SK-N-SH (cell line): Measurements from ENCODE around the gene GPR183. TPM values are rescaled to one million over a fixed set of nuclear protein-coding genes. Genes with fewer than 3 reads are reported as not detected.
A peak's percentile ranks its signal among the peaks of the same experiment; 100 is the strongest.

Experiments
- CTCF ChIA-PET: fragments of 300-600, 350-600 bp; formaldehyde crosslinking; extraction: SDS; loops from one replicate; lab custom pipeline; 2021; lab: Yijun Ruan, JAX
- POLR2A ChIA-PET: fragments of 350-600 bp; sonication (Branson Sonifier 250); formaldehyde crosslinking; extraction: SDS; loops from one replicate; lab custom pipeline; 2020; ENCODE audit warnings: antibody characterized with exemption, inconsistent platforms; lab: Yijun Ruan, JAX
- DNase-seq: peaks from one replicate; pipeline ENCODE4 v3.0.0; 2012
- H2AFZ ChIP-seq: fragments of 200-600 bp; sonication (generic); 2 replicates; pipeline ENCODE4 v1.8.1; 2016; ENCODE audit warnings: antibody characterized with exemption, mild to moderate bottlenecking, low read depth
- H3F3A ChIP-seq: fragments of 200-600 bp; sonication (generic); replicated peaks from 2 replicates; pipeline ENCODE3; 2016; ENCODE audit warnings: antibody characterized with exemption, mild to moderate bottlenecking; ENCODE audit not compliant: insufficient read depth
- H3K27ac ChIP-seq, 2 experiments: fragments of 200-500 bp in 1 of 2; fragments of 200-600 bp in 1 of 2; sonication (Bioruptor generic) in 1 of 2; sonication (generic), shearing (Covaris generic) in 1 of 2; 2 replicates each; pipeline versions ENCODE4 v1.5.1 to v1.6.1; 2014 to 2016; ENCODE audit warnings: low read depth in 2 of 2, inconsistent platforms in 1 of 2, low read length in 1 of 2, mild to moderate bottlenecking in 1 of 2, mixed read lengths in 1 of 2
- H3K27me3 ChIP-seq: fragments of 200-600 bp; sonication (generic), shearing (Covaris generic); 2 replicates; pipeline ENCODE4 v1.6.1; 2016; ENCODE audit warnings: mixed run types; ENCODE audit not compliant: insufficient read depth
- H3K36me3 ChIP-seq, 2 experiments: fragments of 200-500 bp in 1 of 2; fragments of 200-600 bp in 1 of 2; sonication (Bioruptor generic) in 1 of 2; sonication (generic) in 1 of 2; replicated peaks in 1 of 2; 2 replicates each; pipeline versions ENCODE3 to v1.5.1; 2014 to 2016; ENCODE audit warnings: low read length in 1 of 2, mild to moderate bottlenecking in 1 of 2; ENCODE audit not compliant: insufficient read depth in 2 of 2, control insufficient read depth in 1 of 2
- H3K4me1 ChIP-seq, 2 experiments: fragments of 200-500 bp in 1 of 2; fragments of 200-600 bp in 1 of 2; sonication (Bioruptor generic) in 1 of 2; sonication (generic), shearing (Covaris generic) in 1 of 2; 2 replicates each; pipeline versions ENCODE4 v1.5.1 to v1.6.1; 2014 to 2016; ENCODE audit warnings: low read depth in 1 of 2, low read length in 1 of 2, mixed run types in 1 of 2; ENCODE audit not compliant: insufficient read depth in 2 of 2, control insufficient read depth in 1 of 2
- H3K4me2 ChIP-seq: fragments of 200-600 bp; sonication (generic), shearing (Covaris generic); 2 replicates; pipeline ENCODE4 v1.6.1; 2017; ENCODE audit warnings: mixed run types
- H3K4me3 ChIP-seq, 2 experiments: fragments of 200-500 bp in 1 of 2; fragments of 200-600 bp in 1 of 2; sonication (Bioruptor generic) in 1 of 2; sonication (generic), shearing (Covaris generic) in 1 of 2; 2 replicates each; pipeline versions ENCODE4 v1.5.1 to v1.8.1; 2014 to 2016; ENCODE audit warnings: low read depth in 2 of 2, inconsistent platforms in 1 of 2, low read length in 1 of 2, mild to moderate bottlenecking in 1 of 2, mixed read lengths in 1 of 2, moderate library complexity in 1 of 2
- H3K79me2 ChIP-seq: fragments of 200-600 bp; sonication (generic); 2 replicates; pipeline ENCODE4 v1.8.1; 2017; ENCODE audit warnings: mild to moderate bottlenecking; ENCODE audit not compliant: insufficient read depth
- H3K9ac ChIP-seq: fragments of 200-600 bp; sonication (generic); 2 replicates; pipeline ENCODE4 v1.6.1; 2017; ENCODE audit warnings: mixed run types
- H3K9me2 ChIP-seq: fragments of 200-600 bp; sonication (generic); 2 replicates; pipeline ENCODE4 v1.6.1; 2017; ENCODE audit warnings: mixed run types
- H3K9me3 ChIP-seq: fragments of 200-600 bp; sonication (generic); 2 replicates; pipeline ENCODE4 v1.6.1; 2017; ENCODE audit warnings: mixed run types, mild to moderate bottlenecking, moderate library complexity
- H4K20me1 ChIP-seq: fragments of 200-600 bp; sonication (generic); 2 replicates; pipeline ENCODE4 v1.6.1; 2017; ENCODE audit warnings: mild to moderate bottlenecking, mixed run types; ENCODE audit not compliant: insufficient read depth
- EP300 ChIP-seq, 2 experiments: IDR thresholded peaks; 2 replicates each; pipeline versions ENCODE4 v1.4.0 to v1.6.1; 2012; ENCODE audit warnings: borderline replicate concordance in 1 of 2, low read depth in 1 of 2, low read length in 1 of 2
- FOSL2 ChIP-seq: IDR thresholded peaks from 2 replicates; pipeline ENCODE4 v1.4.0; 2012; ENCODE audit warnings: low read depth, mild to moderate bottlenecking, moderate library complexity, borderline replicate concordance
- GATA2 ChIP-seq: sonication (generic); formaldehyde crosslinking; IDR thresholded peaks from 2 replicates; pipeline ENCODE4 v1.5.0; 2020; ENCODE audit warnings: mild to moderate bottlenecking, missing genetic modification reagents
- IRF3 ChIP-seq: fragments of 150-350 bp; IDR thresholded peaks from 2 replicates; pipeline ENCODE4 v1.6.1; 2016; ENCODE audit warnings: mild to moderate bottlenecking, low read depth, low read length
- JUND ChIP-seq: IDR thresholded peaks from 2 replicates; pipeline ENCODE4 v1.4.0; 2012
- NRF1 ChIP-seq: IDR thresholded peaks from 2 replicates; pipeline ENCODE4 v1.6.1; 2012; ENCODE audit warnings: low read depth, mild to moderate bottlenecking, low read length
- PBX3 ChIP-seq: IDR thresholded peaks from 2 replicates; pipeline ENCODE4; 2012
- POLR2AphosphoS5 ChIP-seq: IDR thresholded peaks from 2 replicates; pipeline ENCODE4 v1.6.1; 2012; ENCODE audit warnings: low read depth, low read length
- RFX5 ChIP-seq: IDR thresholded peaks from 2 replicates; pipeline ENCODE4 v1.6.1; 2012; ENCODE audit warnings: mild to moderate bottlenecking, improper control_type of control experiment, low read length
- TAF1 ChIP-seq: IDR thresholded peaks from 2 replicates; pipeline ENCODE4 v1.6.1; 2012; ENCODE audit warnings: low read depth, mild to moderate bottlenecking, low read length, moderate library complexity, borderline replicate concordance
- TCF12 ChIP-seq: IDR thresholded peaks from 2 replicates; pipeline ENCODE4 v1.4.0; 2012
- USF1 ChIP-seq: IDR thresholded peaks from 2 replicates; pipeline ENCODE4 v1.4.0; 2012; ENCODE audit warnings: low read depth, borderline replicate concordance
- ZBTB33 ChIP-seq: IDR thresholded peaks from 2 replicates; pipeline ENCODE4 v1.4.0; 2012; ENCODE audit warnings: low read depth, borderline replicate concordance
- WGBS: methylation state at CpG from one replicate; pipeline ENCODE4 v1.1.6; 2017; ENCODE audit warnings: low lambda C conversion rate; 5-methylcytosine and 5-hydroxymethylcytosine counted together
- polyA plus RNA-seq, 3 experiments: library from polyadenylated mRNA; depleted of rRNA; stranded (reverse); fragments of >200 nt; gene quantifications; 2 replicates each; pipeline ENCODE4 v1.2.3, GENCODE V29; 2012

The GPR183 gene
- polyA plus RNA-seq, 1 of the 3 experiments (the other 2 are of a cell fraction): 0.07 TPM

- CTCF ChIA-PET: interaction anchor here (1.0 to 1.8 kb wide), 2 partner anchors 25 to 84 kb away, joined by 4 to 6 read pairs; no protein-coding TSS in a partner anchor
- Histone ChIP-seq H3K9me2 (no peaks in the 10 kb centered on the region), H3F3A (peaks cover 18% of the 10 kb centered on the region), H3K79me2 (no peaks in the 10 kb centered on the region), H3K9me3 (no peaks in the 10 kb centered on the region), H3K27me3 (no peaks in the 10 kb centered on the region), H3K4me3 (no peak overlapping the region), H3K4me1 (peaks cover 14 to 18% of the 10 kb centered on the region in 2 experiments; a peak in 2 of 4 replicates), H3K4me2 (no peak overlapping the region), H3K36me3 (peaks cover 4 to 33% of the 10 kb centered on the region in 2 experiments), H3K9ac (no peak overlapping the region), H4K20me1 (peaks cover 4% of the 10 kb centered on the region; the same call in 1 of the 2 replicates), H3K27ac (peak overlapping the region; percentile 9 to 23; a peak in 2 of 4 replicates), H2AFZ (no peak overlapping the region)
- 54% methylated on average over 4 of the region's 8 CpGs for WGBS
- TF ChIP-seq IRF3 (no peak), POLR2AphosphoS5 (no peak), RFX5 (no peak), TCF12 (peak; percentile 45; the same call in 1 of the 2 replicates), NRF1 (no peak), GATA2 (no peak), ZBTB33 (no peak), FOSL2 (peak; percentile 32; the same call in 1 of the 2 replicates), TAF1 (no peak), EP300 (IDR thresholded peaks at IDR 0.05; ENCODE audit: borderline replicate concordance in 1 of 2, low read depth in 1 of 2, low read length in 1 of 2) (0 out of 4 replicates have a peak, but pooled peaks of 1 of the 2 experiments have one; percentile 16), USF1 (no peak), PBX3 (peak; percentile 37; the same call in 1 of the 2 replicates), JUND (peak; percentile 43; the same call in 1 of the 2 replicates)
- TF ChIP-seq, all 33 proteins: peak for 5
- no peak for DNase-seq
- POLR2A ChIA-PET: no interaction called here
These were observed 46.6 kb upstream of the GPR183 start for GRCh38 chr13:99353836-99354235.
